HepG2 (cell line): Measurements from ENCODE around the gene LYST. TPM values are rescaled to one million over a fixed set of nuclear protein-coding genes. Genes with fewer than 3 reads are reported as not detected.

Experiments used
- CHD2 ChIP-seq: IDR thresholded peaks from 2 replicates; pipeline ENCODE4 v1.6.1; 2011; ENCODE audit warnings: low read depth, low read length, improper control_type of control experiment
- DMAP1 ChIP-seq: IDR thresholded peaks from 2 replicates; pipeline ENCODE4 v1.6.1; 2016
- FLYWCH1 ChIP-seq: sonication (generic); formaldehyde crosslinking; IDR thresholded peaks from 2 replicates; pipeline ENCODE4 v1.8.1; 2023; ENCODE audit warnings: mild to moderate bottlenecking, missing genetic modification reagents
- HHEX ChIP-seq: IDR thresholded peaks from 2 replicates; pipeline ENCODE4 v1.6.1; 2016; ENCODE audit warnings: control low read depth
- IKZF1 ChIP-seq: fragments of 450-650 bp; IDR thresholded peaks from 2 replicates; pipeline ENCODE4 v1.7.1; 2016
- MBNL3 ChIP-seq: fragments of 250-450 bp; sonication (Bioruptor Pico); conservative IDR thresholded peaks from 2 replicates; pipeline ENCODE4 v1.8.0; 2022; ENCODE audit warnings: mild to moderate bottlenecking, inconsistent platforms
- NCOA5 ChIP-seq: sonication (generic); formaldehyde crosslinking; IDR thresholded peaks from 2 replicates; pipeline ENCODE4 v1.4.0; 2020; ENCODE audit warnings: missing genetic modification reagents
- NPAS2 ChIP-seq: sonication (generic); formaldehyde crosslinking; IDR thresholded peaks from 2 replicates; pipeline ENCODE4 v1.8.0; 2022; ENCODE audit warnings: mild to moderate bottlenecking, missing genetic modification reagents, borderline replicate concordance
- POLR2A ChIP-seq, 2 experiments: IDR thresholded peaks; 2 replicates each; pipeline ENCODE4 v1.6.1; 2011; ENCODE audit warnings: low read depth in 2 of 2, low read length in 2 of 2, mild to moderate bottlenecking in 1 of 2, moderate library complexity in 1 of 2; ENCODE audit not compliant: insufficient read depth in 1 of 2
- PTBP1 ChIP-seq: fragments of 200-400 bp; formaldehyde crosslinking; IDR thresholded peaks from 2 replicates; pipeline ENCODE4 v1.6.1; 2018; ENCODE audit warnings: low read length, low read depth; ENCODE audit not compliant: poor library complexity, severe bottlenecking
- SETDB1 ChIP-seq: sonication (generic); formaldehyde crosslinking; IDR thresholded peaks from 2 replicates; pipeline ENCODE4 v1.5.1; 2020; ENCODE audit warnings: missing genetic modification reagents, mild to moderate bottlenecking, borderline replicate concordance
- SP140L ChIP-seq: sonication (generic); formaldehyde crosslinking; IDR thresholded peaks from 2 replicates; pipeline ENCODE4 v1.4.0; 2020; ENCODE audit warnings: missing genetic modification reagents, borderline replicate concordance
- ZNF17 ChIP-seq: sonication (generic); formaldehyde crosslinking; IDR thresholded peaks from 2 replicates; pipeline ENCODE4 v1.5.0; 2020; ENCODE audit warnings: mild to moderate bottlenecking, missing genetic modification reagents
- ZNF749 ChIP-seq: sonication (generic); formaldehyde crosslinking; IDR thresholded peaks from 2 replicates; pipeline ENCODE4 v1.8.0; 2022; ENCODE audit warnings: mild to moderate bottlenecking, missing genetic modification reagents, moderate library complexity, borderline replicate concordance
- ZNF780A ChIP-seq: sonication (generic); formaldehyde crosslinking; IDR thresholded peaks from 2 replicates; pipeline ENCODE4 v1.8.0; 2022; ENCODE audit warnings: mild to moderate bottlenecking, missing genetic modification reagents, moderate library complexity
- ZNF790 ChIP-seq: sonication (generic); formaldehyde crosslinking; IDR thresholded peaks from 2 replicates; pipeline ENCODE4 v1.8.0; 2022; ENCODE audit warnings: missing genetic modification reagents, mild to moderate bottlenecking, borderline replicate concordance
- polyA plus RNA-seq, 8 experiments: library from polyadenylated mRNA; depleted of rRNA in 3 of 8; stranded (reverse) in 7 of 8; unstranded in 1 of 8; fragments of >200 nt; fragmentation: Illumina TruSeq in 4 of 8; extraction: Trizol in 4 of 8; gene quantifications; 2 replicates each; pipeline versions ENCODE4 v1.2.1 to v1.2.3, GENCODE V29; 2011 to 2016; ENCODE audit warnings: low read depth in 4 of 8, missing spikeins in 1 of 8, mixed read lengths in 1 of 8; ENCODE audit not compliant: insufficient read depth in 1 of 8
- total RNA-seq, 5 experiments: library from RNA; depleted of rRNA; stranded (reverse); fragments of >200 nt; fragmentation: Illumina TruSeq; extraction: Trizol; gene quantifications; 2 replicates each; pipeline ENCODE4 v1.2.3, GENCODE V29; 2016; ENCODE audit warnings: low read depth in 1 of 5
- TF ChIP-seq, protein P1 (sequence below): sonication (generic); formaldehyde crosslinking; conservative IDR thresholded peaks from 2 replicates; pipeline ENCODE4 v1.8.0; 2022; ENCODE audit warnings: missing genetic modification reagents
- TF ChIP-seq, protein P2 (sequence below): sonication (generic); formaldehyde crosslinking; IDR thresholded peaks from 2 replicates; pipeline ENCODE4 v1.4.0; 2020; ENCODE audit warnings: missing genetic modification reagents, borderline replicate concordance
- TF ChIP-seq, protein P3 (sequence below), 2 experiments: fragments of 450-650 bp in 1 of 2; sonication (generic) in 1 of 2; formaldehyde crosslinking in 1 of 2; IDR thresholded peaks; 2 replicates each; pipeline versions ENCODE4 v1.6.1 to v1.8.0; 2016 to 2022; ENCODE audit warnings: antibody characterized with exemption in 1 of 2, mild to moderate bottlenecking in 1 of 2, missing genetic modification reagents in 1 of 2
- TF ChIP-seq, protein P4 (sequence below): IDR thresholded peaks from 2 replicates; pipeline ENCODE4 v1.6.1; 2016; ENCODE audit warnings: low read depth, borderline replicate concordance

The LYST gene
- total and polyA plus RNA-seq, 2 of the 13 experiments (the other 11 are each of a cell fraction or from before 2014, with no cell fraction given), result 0.91 to 2.5 TPM

DNA sequence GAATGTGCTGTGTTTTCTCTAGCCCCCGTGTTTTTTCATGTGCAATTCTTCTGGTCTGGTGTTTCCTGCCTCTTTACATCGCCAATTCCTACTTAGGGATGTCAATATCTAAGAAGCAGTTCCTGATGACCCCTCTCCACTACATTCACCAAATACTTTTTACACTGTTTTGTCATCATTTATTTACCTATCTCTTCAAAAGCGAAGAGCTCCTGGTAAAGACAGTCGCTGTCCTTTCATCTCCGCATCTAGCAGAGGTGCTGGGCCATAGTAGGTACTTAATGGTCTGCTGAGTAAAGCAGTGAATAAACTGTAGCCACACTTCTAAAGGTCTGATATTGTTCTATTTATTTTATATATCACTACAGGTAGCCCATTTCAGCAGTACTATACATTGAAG, 43.0 kb downstream of the LYST start (continued):
- TF ChIP-seq, protein P1, sequence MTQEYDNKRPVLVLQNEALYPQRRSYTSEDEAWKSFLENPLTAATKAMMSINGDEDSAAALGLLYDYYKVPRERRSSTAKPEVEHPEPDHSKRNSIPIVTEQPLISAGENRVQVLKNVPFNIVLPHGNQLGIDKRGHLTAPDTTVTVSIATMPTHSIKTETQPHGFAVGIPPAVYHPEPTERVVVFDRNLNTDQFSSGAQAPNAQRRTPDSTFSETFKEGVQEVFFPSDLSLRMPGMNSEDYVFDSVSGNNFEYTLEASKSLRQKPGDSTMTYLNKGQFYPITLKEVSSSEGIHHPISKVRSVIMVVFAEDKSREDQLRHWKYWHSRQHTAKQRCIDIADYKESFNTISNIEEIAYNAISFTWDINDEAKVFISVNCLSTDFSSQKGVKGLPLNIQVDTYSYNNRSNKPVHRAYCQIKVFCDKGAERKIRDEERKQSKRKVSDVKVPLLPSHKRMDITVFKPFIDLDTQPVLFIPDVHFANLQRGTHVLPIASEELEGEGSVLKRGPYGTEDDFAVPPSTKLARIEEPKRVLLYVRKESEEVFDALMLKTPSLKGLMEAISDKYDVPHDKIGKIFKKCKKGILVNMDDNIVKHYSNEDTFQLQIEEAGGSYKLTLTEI, result no peak
- TF ChIP-seq DMAP1 (CRISPR knock-in tag), result peak; percentile 39; the same call in 1 of the 2 replicates
- peak; percentile 62; the same call in 1 of the 2 replicates for TF ChIP-seq HHEX (CRISPR knock-in tag)
- no peak for TF ChIP-seq IKZF1
- TF ChIP-seq, protein P2, sequence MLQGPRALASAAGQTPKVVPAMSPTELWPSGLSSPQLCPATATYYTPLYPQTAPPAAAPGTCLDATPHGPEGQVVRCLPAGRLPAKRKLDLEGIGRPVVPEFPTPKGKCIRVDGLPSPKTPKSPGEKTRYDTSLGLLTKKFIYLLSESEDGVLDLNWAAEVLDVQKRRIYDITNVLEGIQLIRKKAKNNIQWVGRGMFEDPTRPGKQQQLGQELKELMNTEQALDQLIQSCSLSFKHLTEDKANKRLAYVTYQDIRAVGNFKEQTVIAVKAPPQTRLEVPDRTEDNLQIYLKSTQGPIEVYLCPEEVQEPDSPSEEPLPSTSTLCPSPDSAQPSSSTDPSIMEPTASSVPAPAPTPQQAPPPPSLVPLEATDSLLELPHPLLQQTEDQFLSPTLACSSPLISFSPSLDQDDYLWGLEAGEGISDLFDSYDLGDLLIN, result no peak
- no peak for TF ChIP-seq SETDB1 (CRISPR knock-in tag)
- TF ChIP-seq, protein P3, sequence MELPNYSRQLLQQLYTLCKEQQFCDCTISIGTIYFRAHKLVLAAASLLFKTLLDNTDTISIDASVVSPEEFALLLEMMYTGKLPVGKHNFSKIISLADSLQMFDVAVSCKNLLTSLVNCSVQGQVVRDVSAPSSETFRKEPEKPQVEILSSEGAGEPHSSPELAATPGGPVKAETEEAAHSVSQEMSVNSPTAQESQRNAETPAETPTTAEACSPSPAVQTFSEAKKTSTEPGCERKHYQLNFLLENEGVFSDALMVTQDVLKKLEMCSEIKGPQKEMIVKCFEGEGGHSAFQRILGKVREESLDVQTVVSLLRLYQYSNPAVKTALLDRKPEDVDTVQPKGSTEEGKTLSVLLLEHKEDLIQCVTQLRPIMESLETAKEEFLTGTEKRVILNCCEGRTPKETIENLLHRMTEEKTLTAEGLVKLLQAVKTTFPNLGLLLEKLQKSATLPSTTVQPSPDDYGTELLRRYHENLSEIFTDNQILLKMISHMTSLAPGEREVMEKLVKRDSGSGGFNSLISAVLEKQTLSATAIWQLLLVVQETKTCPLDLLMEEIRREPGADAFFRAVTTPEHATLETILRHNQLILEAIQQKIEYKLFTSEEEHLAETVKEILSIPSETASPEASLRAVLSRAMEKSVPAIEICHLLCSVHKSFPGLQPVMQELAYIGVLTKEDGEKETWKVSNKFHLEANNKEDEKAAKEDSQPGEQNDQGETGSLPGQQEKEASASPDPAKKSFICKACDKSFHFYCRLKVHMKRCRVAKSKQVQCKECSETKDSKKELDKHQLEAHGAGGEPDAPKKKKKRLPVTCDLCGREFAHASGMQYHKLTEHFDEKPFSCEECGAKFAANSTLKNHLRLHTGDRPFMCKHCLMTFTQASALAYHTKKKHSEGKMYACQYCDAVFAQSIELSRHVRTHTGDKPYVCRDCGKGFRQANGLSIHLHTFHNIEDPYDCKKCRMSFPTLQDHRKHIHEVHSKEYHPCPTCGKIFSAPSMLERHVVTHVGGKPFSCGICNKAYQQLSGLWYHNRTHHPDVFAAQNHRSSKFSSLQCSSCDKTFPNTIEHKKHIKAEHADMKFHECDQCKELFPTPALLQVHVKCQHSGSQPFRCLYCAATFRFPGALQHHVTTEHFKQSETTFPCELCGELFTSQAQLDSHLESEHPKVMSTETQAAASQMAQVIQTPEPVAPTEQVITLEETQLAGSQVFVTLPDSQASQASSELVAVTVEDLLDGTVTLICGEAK (IDR thresholded peaks at IDR 0.05), result no peak
- TF ChIP-seq, protein P3 (CRISPR knock-in tag; IDR thresholded peaks at IDR 0.05), result no peak
- TF ChIP-seq POLR2A (IDR thresholded peaks at IDR 0.05; ENCODE audit: insufficient read depth in 1 of 2, low read depth in 2 of 2, low read length in 2 of 2), result no peak
- no peak for TF ChIP-seq PTBP1
- no peak for TF ChIP-seq ZNF749
- TF ChIP-seq, protein P4, sequence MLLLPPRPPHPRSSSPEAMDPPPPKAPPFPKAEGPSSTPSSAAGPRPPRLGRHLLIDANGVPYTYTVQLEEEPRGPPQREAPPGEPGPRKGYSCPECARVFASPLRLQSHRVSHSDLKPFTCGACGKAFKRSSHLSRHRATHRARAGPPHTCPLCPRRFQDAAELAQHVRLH (CRISPR knock-in tag), result no peak
- no peak for TF ChIP-seq ZNF790 (CRISPR knock-in tag)
- TF ChIP-seq NCOA5 (CRISPR knock-in tag), result no peak
- no peak for TF ChIP-seq MBNL3
- TF ChIP-seq NPAS2, result no peak
- no peak for TF ChIP-seq FLYWCH1 (CRISPR knock-in tag)
- TF ChIP-seq ZNF17 (CRISPR knock-in tag), result no peak
- TF ChIP-seq CHD2, result no peak
- no peak for TF ChIP-seq SP140L (CRISPR knock-in tag)
- TF ChIP-seq ZNF780A (CRISPR knock-in tag), result no peak
